H1 (cell line): Measurements from ENCODE around the gene PROP1.

Experiments used
- CHD1 ChIP-seq: IDR thresholded peaks from 2 replicates; pipeline ENCODE4 v1.6.1; 2012; ENCODE audit warnings: low read depth, low read length, improper control_type of control experiment
- EP300 ChIP-seq, 2 experiments: IDR thresholded peaks; 1 replicate in 1 of 2; 2 replicates in 1 of 2; pipeline ENCODE4 v1.6.1; 2011 to 2012; ENCODE audit warnings: low read depth in 2 of 2, low read length in 2 of 2, mild to moderate bottlenecking in 2 of 2, borderline replicate concordance in 1 of 2, inconsistent platforms in 1 of 2, moderate library complexity in 1 of 2
- GABPA ChIP-seq: IDR thresholded peaks from 2 replicates; pipeline ENCODE4 v1.6.1; 2011; ENCODE audit warnings: mild to moderate bottlenecking, low read length, moderate library complexity, borderline replicate concordance; ENCODE audit not compliant: insufficient read depth
- KDM5A ChIP-seq: fragments of 200-600 bp; IDR thresholded peaks from 2 replicates; pipeline ENCODE4 v1.7.1; 2012; ENCODE audit warnings: mild to moderate bottlenecking, low read length, inconsistent platforms, mixed read lengths
- PHF8 ChIP-seq: fragments of 200-600 bp; sonication (generic); conservative IDR thresholded peaks from 2 replicates; pipeline ENCODE4 v1.7.1; 2012; ENCODE audit warnings: low read depth, mild to moderate bottlenecking, inconsistent platforms, low read length, moderate library complexity
- POLR2A ChIP-seq, 2 experiments: IDR thresholded peaks; 1 replicate in 1 of 2; 2 replicates in 1 of 2; pipeline ENCODE4 v1.6.1; 2011; ENCODE audit warnings: low read depth in 2 of 2, low read length in 2 of 2, mild to moderate bottlenecking in 2 of 2; ENCODE audit errors: control extremely low read depth in 1 of 2
- TF ChIP-seq, protein P1 (sequence below), 3 experiments: IDR thresholded peaks; 1 replicate in 2 of 3; 2 replicates in 1 of 3; pipeline versions ENCODE4 v1.5.1 to v1.6.1; 2011; ENCODE audit warnings: low read length in 3 of 3, mild to moderate bottlenecking in 3 of 3, inconsistent platforms in 2 of 3, low read depth in 1 of 3, moderate library complexity in 1 of 3; ENCODE audit not compliant: insufficient read depth in 1 of 3; ENCODE audit errors: control extremely low read depth in 1 of 3

DNA sequence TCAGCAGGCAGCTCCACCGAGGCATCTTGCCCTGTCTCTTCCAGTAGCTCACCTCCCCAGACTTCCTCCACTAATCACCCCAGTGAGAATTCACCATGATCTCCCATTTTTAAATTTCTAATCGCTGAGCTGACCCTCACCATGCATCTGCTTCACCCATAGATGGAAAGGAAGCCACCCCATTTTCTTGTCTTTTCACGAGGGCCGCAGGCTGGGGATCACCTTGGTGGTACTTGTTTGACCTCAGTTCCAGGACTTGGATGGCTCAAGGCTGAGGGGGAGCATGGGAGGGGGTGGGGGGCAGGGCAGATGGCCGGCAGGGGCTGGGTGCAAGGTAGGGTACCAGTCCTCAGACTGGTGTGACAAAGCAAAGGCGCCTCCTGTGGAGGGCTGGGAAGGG is 3.6 kb downstream of the PROP1 start:
- TF ChIP-seq, protein P1, sequence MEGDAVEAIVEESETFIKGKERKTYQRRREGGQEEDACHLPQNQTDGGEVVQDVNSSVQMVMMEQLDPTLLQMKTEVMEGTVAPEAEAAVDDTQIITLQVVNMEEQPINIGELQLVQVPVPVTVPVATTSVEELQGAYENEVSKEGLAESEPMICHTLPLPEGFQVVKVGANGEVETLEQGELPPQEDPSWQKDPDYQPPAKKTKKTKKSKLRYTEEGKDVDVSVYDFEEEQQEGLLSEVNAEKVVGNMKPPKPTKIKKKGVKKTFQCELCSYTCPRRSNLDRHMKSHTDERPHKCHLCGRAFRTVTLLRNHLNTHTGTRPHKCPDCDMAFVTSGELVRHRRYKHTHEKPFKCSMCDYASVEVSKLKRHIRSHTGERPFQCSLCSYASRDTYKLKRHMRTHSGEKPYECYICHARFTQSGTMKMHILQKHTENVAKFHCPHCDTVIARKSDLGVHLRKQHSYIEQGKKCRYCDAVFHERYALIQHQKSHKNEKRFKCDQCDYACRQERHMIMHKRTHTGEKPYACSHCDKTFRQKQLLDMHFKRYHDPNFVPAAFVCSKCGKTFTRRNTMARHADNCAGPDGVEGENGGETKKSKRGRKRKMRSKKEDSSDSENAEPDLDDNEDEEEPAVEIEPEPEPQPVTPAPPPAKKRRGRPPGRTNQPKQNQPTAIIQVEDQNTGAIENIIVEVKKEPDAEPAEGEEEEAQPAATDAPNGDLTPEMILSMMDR (IDR thresholded peaks at IDR 0.05; ENCODE audit: control extremely low read depth in 1 of 3, insufficient read depth in 1 of 3, low read depth in 1 of 3, low read length in 3 of 3): no peak
- TF ChIP-seq KDM5A (no peak), CHD1 (no peak), EP300 (IDR thresholded peaks at IDR 0.05; ENCODE audit: borderline replicate concordance in 1 of 2, low read depth in 2 of 2, low read length in 2 of 2) (no peak), PHF8 (no peak), POLR2A (IDR thresholded peaks at IDR 0.05; ENCODE audit: control extremely low read depth in 1 of 2, low read depth in 2 of 2, low read length in 2 of 2) (no peak), GABPA (no peak)
